Measurements from ENCODE around the gene PCP4.

The PCP4 gene

DNA sequence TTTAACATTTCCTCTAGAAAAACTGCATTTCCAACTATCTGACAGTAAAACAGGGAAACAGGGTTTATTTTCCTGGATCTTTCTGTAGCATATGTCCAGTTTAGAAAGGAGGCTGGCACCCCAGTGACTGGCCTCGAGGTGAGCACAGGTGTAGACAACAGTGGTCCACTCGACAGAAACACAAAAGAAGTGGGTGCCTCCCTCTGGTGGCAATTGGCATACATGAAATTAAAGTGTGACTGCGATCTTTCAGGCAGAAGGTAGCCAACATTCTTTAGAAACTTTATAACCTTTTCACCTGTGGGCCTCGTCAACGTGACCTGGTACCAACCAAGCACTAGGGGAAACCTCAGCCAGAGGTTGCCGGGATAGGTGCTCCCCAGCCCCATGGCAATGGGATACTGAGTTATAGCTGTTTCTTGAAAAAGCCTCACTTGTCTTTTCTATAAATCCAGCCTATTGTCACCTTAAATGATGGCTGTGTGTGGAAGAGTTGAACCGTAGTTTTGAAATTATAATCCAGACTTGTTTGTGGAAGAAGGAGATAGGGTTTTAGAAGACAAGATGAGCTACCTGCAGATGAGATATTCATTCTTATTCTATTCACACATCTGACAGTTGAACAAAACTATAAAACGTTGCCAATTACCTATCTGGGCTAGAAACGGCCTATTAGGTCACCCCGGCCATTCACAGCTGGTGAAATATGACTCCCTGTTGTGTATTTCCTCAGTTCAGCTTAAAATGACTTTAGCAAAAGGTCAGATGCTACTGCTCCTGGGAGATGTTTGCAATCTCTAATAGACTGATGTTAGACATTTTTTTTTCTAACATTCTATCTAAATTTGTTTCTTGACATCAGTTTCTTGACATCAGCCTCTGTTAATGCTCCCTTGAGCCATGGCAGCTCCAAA lies 44.3 kb downstream of the PCP4 start:
- DNase-seq (ENCODE audit: low read depth), result no peak
- no peak overlapping the region for H3K4me3 ChIP-seq (ENCODE audit: low read depth, low read length)

DNA sequence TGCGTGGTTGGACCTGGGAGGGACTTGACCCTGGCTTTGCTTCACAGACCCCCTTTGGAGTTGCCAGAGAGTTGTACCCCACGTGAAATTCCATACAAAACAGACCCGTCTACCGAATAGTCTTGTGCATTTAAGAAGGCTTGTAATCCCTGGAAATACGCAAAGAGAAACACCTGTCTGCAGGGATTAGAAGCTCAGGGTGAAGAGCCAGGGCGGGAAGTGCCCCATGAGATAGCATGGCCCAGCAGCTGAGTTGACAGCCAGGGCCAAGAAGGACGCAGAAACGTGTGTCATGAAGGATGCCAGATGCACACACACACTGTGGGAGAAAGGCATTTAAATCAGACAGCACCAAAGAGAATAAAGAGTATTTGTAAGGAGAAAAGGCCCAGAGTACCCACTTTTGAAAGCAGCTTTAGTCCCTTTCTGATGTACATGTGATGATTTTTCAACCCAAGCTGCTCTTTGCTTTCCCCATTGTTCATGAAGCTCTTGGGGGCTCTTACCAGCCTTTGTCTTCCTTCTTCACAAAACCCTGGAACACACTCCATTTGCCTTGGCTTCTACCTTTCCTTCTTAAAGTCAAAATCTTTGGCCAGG lies 46.6 kb downstream of the PCP4 start:
- no peak for DNase-seq (ENCODE audit: low read depth)
- no peak overlapping the region for H3K4me3 ChIP-seq (ENCODE audit: low read depth, low read length)

DNA sequence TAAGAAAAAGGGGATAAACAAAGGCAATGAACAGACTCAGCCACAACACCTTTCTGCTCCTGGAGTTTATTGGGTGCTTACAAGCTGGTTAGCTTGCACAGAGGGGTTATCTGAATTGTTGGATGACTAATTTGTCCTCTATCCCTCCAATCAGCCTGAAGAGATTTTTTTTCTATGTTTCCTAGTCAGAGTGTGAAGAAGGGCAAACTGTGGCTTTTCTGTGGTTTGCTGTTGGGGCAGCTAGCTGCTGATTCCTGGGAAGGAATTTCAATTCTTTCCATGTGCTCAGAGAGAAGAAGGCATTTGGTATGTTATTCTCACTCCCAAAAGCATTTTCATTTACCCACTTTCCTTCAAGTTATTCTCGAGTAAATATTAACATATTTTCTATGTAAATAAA lies 48.6 kb downstream of the PCP4 start:
- DNase-seq (ENCODE audit: low read depth), result no peak
- no peak overlapping the region for H3K4me3 ChIP-seq (ENCODE audit: low read depth, low read length)

DNA sequence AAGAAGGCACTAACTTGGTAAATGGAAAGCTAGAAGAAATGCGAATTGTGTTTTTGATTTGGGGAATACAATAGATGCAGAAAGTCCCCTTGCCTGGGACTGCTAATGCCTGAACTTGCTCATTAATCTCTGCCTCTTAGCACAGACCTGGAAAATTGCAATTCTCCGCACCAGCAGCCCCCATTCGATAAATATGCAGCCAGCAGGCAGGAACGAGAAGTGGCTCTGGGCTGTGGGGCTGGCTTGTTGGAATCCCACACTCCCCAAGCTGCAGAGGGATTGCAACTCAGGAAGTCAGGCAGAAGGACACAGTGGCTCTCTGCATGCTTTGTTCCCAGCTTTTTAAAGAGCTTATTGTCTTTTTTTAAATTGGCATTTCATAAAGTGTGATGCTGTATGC lies 51.3 kb downstream of the PCP4 start:
- H3K4me3 ChIP-seq (ENCODE audit: low read depth, low read length), result no peak overlapping the region
- no peak for DNase-seq (ENCODE audit: low read depth)

DNA sequence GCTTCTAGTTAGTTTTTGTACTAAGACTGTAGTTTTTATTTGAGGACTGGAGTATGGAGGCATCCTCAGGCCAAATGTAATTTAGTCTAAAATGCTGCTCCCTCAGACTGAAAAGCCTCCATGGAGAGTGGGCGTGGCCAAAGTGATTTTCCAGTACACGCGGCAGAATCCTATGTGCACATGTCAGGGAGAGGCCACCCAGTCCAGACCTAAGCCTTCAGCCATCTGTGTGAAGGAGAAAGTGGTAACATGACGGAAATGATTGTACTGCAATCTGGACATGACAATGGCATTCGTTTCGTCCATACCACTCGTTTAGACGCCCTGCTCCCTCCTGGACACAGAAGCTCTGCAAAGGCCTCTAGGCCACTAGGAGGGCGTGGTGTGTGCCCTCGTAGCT lies 56.2 kb downstream of the PCP4 start:
- DNase-seq (ENCODE audit: low read depth), result no peak
- H3K4me3 ChIP-seq (ENCODE audit: low read depth, low read length), result no peak overlapping the region

DNA sequence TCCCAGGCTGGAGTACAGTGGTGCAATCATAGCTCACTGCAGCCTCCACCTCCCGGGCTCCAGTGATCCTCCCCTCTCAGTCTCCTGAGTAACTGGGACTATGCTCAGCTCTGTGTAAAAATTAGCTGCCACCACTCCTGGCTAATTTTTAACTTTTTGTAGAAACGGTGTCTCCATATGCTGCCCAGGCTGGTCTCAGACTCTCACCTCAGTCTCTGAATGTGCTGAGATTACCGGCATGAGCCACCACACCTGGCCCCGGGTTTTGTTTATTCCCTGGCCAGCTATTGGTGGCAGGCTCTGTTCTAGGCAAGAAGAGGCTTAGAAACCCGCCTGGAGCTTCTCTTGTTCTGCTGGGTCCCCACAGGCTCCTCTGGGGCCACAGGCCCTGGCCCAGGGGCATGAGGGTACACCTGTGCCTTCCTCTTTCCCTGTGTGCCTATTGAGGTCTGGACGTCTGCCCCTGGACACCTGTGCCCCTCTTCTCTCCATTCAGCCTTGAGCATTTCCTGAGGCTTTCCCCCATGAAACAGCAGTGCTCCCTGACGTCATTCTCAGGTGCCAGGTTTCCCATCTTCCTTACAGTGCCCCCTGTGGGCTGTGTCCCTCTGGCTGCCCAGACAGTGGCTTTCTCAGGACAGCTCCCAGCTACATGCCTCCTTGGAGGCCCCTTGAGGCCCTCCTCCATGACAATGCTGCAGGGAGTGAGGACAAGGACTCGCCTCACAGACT lies 57.5 kb downstream of the PCP4 start:
- no peak for DNase-seq (ENCODE audit: low read depth)
- no peak overlapping the region for H3K4me3 ChIP-seq (ENCODE audit: low read depth, low read length)

DNA sequence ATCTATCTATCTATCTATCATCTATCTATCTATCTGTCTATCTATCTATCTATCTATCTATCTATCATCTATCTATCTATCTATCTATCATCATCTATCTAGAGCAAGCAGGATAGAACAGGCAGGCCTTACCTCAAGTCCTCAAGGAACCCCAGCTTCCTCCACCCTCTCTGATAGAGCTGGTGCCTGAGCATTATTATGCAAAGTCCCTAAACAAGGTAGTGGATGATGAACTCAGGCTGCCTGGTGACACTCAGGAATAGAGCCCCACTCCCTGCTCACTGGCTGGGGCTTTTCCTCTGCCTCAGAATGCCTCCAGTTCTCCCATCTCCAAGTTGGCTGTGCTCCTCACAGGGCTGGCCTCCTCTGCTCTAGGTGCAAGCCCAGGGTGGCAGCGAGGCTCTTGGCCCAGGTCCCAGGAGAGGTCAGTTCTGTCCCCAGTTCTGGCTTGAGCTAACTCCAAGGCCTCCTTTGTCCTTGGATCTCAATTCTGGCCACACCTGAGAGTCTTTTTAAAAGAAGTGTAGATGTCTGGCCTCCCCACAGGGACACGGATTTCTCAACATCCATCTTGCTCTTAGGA lies 60.2 kb downstream of the PCP4 start:
- H3K4me3 ChIP-seq (ENCODE audit: low read depth, low read length), result no peak overlapping the region
- no peak for DNase-seq (ENCODE audit: low read depth)

DNA sequence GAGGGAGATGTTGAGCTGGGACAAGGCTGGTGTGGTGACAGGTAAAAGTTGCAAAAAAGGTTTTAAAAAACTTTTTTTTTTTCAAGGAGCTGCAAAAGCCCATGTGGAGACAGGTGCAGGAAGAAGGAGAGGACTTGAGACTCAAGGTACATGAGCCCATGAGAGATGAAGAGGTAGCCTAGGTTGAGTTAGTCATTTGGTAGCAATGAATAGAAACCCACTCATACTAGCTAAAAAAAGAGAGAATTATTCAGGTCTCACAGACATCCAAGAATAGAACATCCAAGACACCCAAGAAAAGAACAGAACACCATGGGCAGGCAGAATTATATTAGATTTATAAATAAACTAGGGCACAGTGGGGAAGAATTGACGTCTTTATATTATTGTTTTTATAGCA lies 65.1 kb downstream of the PCP4 start:
- no peak for DNase-seq (ENCODE audit: low read depth)

DNA sequence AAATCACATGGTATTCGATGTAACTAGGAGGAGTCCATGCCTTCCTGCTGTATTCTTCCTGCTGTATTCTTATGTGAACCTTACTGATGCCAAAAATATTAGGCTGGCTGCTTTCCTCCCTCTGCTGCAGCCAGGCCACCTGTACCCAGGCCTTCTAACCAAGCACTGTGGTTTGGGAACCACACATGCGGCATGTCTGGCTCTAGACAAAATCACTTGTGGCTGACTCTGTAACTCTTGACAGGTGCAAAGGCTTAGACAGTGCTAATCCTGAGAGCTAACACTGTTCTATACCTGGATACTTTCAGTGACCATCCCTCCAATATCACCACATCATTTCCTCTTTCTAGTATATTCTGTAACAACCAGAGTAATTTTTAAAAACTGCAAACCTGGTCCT lies 67.7 kb downstream of the PCP4 start:
- DNase-seq (ENCODE audit: low read depth), result no peak

More for the DNA sequence above, 65.1 kb downstream of the PCP4 start:
- H3K4me3 ChIP-seq (ENCODE audit: low read depth, low read length), result no peak overlapping the region

DNA sequence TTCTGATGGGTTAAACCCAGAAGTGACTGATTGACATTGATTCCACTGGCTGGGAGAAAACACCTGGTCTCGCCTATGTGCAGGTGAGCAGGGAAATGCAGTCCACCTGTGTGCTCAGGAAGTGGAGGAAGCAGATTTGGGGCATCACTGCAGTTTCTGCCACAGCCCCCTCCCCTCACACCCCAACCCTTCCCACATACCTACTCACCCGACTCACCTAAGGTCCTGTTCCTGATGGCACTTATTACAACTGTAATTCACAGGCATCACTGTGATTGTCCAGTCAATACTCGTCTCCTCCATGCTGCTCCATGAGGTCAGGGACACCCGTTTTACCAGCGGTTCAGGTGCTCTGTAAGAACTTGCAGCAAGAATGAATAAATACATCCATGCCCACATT lies 68.5 kb downstream of the PCP4 start:
- no peak for DNase-seq (ENCODE audit: low read depth)
- H3K4me3 ChIP-seq (ENCODE audit: low read depth, low read length), result no peak overlapping the region

More for the DNA sequence above, 67.7 kb downstream of the PCP4 start:
- no peak overlapping the region for H3K4me3 ChIP-seq (ENCODE audit: low read depth, low read length)

DNA sequence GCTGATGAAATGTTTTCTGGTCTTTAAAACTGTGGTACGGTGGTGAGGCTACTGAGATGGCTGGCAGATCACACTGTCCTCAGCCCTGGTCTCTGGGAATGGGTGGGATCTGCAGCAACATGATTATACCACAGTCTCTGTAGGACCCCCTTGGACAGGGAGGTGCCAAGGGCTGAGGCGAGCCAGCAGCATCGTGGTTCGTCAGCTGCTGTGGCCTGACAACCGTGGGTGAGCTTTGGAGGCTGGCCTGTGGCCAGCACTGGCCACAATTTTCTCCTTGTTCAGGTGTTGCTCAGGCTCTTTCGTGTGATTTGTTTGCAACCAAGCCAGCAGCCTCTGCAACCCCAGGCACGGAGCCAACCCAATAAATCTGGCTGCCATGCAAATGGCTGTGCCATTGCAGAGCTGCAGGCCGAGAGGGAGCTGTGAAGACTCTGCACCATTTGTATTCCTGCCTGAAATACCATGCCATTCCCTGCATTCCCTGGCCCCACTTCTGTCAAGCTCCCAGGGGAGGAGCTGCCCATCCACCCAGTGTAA lies 70.9 kb downstream of the PCP4 start:
- H3K4me3 ChIP-seq (ENCODE audit: low read depth, low read length), result no peak overlapping the region
- no peak for DNase-seq (ENCODE audit: low read depth)

DNA sequence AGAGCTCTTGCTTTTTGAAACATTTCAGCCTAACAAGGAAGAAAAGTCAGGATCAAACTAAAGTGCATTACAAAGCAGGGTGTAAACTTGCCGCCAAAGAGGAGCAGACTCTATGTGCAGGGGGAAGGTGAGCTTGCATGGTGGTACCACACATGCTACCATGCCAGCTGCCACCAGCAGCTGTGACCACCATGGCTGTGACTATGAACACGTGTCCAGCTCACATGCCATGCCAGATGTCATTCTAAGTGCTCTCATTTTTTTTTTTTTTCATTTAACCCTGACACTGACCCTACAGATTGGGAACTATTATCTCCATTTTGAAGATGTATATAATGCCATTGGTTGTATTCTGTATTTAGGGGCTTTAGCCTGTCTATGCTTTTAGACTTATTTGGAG lies 79.0 kb downstream of the PCP4 start:
- no peak overlapping the region for H3K4me3 ChIP-seq (ENCODE audit: low read depth, low read length)
- DNase-seq (ENCODE audit: low read depth), result no peak

DNA sequence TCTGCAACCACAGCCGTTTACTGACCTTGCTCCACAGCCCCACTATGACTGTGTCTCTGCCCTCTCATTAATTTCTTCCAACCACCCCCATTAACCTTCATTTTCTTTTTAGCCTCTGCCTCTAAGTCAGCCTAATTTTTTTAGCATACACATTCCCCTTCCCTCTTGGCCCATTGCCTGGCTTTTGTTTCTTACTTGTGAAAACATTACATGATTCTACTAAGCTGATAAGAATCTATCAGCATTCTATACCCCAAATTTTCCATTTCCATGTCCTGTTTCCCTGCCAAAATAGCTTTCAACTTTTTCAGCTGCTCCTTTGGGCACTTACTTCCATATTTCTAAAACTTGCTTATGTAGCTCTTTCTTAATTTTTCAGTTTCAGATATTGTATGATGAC lies 79.8 kb downstream of the PCP4 start:
- DNase-seq (ENCODE audit: low read depth), result no peak
- no peak overlapping the region for H3K4me3 ChIP-seq (ENCODE audit: low read depth, low read length)

DNA sequence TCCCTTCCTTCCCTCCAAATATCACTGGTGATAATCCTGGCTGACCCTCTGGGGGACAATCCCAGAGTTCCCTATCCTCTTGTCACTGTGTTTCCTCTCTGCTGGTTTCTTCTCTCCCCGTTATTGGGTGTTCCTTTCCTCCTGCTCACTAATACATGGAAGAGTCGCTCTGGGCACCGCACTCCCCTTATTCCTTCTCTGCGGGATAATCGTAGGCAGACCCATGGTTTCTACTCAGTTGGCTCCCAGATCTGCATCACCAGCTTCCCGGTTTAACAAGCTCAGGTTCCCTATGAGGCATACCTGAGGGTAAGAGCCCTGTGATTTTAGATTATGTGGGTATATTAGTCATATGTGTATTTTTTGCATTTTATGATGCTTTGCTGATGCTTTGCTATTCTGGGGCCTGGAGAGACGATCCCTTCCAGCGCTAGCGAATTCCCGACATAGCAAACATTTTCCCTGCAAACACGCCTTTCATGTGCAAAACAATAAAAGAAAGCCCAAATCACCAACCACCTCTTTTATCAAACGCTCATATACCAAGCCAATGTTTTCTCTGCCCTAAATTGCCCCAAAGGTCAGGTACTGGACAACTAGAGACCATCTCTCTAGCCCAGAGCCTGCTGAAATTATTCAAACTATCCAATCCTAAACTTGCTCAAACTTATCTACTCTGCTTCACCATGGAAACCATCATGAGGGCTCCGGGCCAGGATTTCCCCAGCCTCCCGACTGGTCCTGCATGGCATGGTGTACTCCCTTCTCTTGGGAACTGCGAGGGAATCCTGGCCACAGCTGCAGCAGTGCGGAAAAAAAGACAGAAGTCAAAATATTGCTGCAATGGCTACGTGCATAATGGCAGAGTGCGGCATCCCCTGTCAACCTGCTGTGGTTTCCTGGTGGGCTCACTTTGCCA lies 84.2 kb downstream of the PCP4 start:
- H3K4me3 ChIP-seq (ENCODE audit: low read depth, low read length), result no peak overlapping the region
- DNase-seq (ENCODE audit: low read depth), result no peak

DNA sequence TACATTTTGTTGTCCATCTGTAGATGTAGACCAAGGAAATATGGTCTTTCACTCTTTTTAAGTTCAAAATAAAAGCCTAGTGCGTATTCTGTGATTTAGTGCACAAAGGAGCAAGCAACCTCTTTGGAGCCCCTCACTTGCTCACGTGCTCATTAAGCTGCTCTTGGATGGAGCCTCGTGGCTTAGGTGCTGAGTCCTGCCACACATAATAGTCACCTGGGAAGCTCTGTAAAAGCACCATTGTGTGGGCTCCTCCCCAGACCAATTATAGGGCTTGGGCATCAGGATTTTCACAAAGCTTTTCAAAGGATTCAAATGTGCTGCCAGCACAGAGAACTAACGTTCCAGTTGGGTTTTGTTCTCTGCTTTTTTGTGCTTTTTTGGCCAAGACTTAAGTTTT lies 85.0 kb downstream of the PCP4 start:
- DNase-seq (ENCODE audit: low read depth), result no peak
- H3K4me3 ChIP-seq (ENCODE audit: low read depth, low read length), result no peak overlapping the region

DNA sequence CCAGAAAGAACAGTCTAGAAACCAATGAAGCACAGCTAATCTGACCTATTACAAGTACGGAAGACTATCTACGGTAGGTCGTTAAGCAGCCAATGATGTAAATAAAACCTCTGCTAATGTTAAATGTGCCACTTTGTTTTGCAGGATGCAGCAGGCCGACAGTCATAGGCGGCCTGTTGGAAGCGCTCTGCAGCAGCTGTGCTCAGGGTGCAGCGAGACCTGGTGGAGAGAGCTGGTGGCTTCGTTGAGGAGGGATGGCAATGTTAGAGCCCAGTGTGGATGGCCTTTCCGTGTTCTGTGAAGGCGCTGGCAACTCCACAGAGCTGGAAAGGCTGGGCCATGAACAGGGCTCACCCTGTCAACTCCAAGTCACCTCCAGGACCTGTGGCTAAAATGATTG lies 87.3 kb downstream of the PCP4 start:
- no peak overlapping the region for H3K4me3 ChIP-seq (ENCODE audit: low read depth, low read length)
- DNase-seq (ENCODE audit: low read depth), result no peak

DNA sequence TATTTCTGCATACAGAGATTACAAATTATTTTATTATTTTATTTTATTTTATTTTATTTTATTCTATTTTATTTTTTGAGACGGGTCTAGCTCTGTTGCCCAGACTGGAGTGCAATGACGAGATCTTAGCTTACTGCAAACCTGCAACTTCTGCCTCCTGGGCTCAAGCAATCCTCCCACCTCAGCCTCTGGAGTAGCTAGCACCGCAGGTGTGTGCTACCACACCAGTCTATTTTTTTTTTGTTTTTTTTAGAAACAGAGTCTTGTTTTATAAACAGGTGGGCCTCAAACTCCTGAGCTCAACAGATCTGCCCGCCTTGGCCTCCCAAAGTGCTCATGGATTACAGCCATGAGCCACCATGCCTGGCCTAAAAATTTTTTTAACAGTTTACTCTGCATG lies 88.1 kb downstream of the PCP4 start:
- no peak overlapping the region for H3K4me3 ChIP-seq (ENCODE audit: low read depth, low read length)
- no peak for DNase-seq (ENCODE audit: low read depth)

DNA sequence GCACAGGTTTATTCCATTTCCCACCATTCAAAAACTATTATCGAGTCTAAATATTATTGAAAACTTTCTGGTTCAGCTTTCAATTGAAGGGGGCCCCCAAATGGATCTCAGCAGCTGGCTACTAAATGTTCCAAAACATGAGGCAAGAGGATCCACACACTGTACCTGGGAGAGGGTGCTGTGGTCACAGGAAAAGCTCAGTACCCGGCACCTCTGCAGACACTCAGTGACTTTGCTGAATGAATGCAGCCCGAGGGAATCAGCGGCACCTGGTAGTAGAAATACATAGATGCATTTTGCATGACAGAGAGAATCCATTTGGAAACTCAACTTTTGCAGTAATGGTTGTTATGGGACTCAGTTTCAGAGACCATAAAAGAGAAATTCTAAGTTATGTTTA lies 89.3 kb downstream of the PCP4 start:
- no peak for DNase-seq (ENCODE audit: low read depth)
- no peak overlapping the region for H3K4me3 ChIP-seq (ENCODE audit: low read depth, low read length)

DNA sequence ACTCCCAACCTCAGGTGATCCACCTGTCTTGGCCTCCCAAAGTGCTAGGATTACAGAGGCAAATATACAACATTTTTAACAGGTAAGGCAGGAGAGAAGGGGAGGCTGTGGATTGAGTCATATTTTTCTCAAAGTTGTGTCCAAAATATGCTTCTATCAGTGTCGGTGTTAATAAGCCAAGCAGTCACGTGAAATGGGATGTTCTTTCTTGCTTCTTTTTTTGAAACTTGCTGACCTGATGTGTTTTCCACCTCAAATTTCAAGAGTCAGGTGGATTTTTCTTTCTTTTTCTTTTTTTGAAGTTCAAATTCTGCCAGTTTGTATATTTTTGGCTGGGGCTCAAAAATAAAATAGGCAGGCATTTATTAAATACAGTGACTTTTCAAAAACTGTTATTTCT lies 91.5 kb downstream of the PCP4 start:
- DNase-seq (ENCODE audit: low read depth), result no peak
- no peak overlapping the region for H3K4me3 ChIP-seq (ENCODE audit: low read depth, low read length)
